Stimulated activated CD4-positive, alpha-beta T cell treated with anti-CD3 and anti-CD28 coated beads, TNF-alpha, amount 100 ng/mL, for 1 hour (primary cell): ENCODE data around the gene ADM5.

ENCODE experiments used
- DNase-seq, 3 donors: peaks; one replicate each; pipeline ENCODE4 v3.0.0-alpha.2; 2020; ENCODE audit warnings: low read depth in 3 of 3, low spot score in 1 of 3

The ADM5 gene

GRCh38 chr19:49658139-49658517 is 31.3 kb upstream of the ADM5 start:
- no peak for DNase-seq

DNA sequence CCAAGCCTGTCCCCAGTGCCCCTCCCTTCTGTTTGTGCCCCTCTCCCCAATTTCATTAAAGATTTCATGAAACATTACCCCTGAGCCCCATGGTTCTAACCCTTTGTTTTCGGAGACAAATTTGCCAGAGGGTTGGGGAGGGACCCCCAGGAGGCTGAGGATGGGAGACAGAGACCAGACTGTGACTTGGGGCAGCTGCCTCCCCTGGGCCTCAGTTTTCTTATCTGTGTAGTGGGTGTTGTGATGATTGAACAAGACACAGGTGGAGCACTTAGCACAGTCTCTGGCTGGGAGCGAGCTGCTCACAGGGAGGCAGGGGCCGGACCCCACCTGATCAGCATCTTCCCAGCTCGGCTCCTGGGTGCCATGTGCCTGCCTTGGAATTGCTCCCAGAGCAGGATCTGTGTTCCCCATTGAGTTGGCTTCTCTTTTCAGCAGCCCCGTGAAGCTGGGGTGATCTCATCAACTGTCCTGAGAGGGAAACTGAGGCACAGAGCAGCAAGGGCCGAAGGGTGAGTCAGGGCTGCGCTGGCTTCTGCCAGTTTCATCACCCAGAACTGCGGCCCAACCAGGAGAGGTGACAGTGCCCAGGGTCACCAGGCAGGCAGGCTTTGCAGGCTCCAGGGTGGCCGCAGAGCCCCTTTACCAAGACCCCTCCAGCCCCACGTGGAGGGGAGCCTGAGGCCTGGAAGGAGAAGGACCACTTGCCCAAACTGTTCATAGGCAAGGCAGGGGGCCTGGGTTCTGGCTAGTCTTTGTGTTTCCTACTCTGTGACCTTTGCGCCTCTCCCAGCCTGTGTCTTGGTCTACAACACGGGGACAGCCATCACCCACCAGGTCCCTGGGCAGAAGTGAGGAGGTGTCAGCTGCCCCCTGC is 30.6 kb upstream of the ADM5 start:
- DNase-seq = no peak

- DNase-seq = no peak
Observed at GRCh38 chr19:49660338-49660961, 28.9 kb upstream of the ADM5 start.

DNA sequence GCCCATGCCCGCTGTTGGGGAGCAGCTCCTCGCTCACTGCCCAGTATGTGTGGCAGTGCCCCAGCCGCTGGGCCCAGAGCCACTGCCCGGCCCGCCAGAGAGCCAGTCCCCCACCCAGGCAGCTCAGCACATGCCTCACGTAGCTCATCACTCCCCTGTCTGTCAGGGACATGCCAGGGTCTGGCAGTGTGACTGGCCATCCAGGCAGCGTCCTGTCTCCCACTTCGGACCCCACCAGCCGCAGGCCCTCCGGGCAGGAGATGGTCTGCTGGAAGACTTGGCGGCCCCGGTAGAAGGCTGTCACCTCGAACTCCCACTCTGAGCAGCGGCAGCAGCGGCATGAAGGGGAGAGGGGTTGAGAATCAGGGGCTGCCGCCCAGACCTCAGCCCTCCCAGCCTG is 27.4 kb upstream of the ADM5 start:
- DNase-seq = no peak

- no peak for DNase-seq
Observed at GRCh38 chr19:49663224-49663623, 26.2 kb upstream of the ADM5 start.

GRCh38 chr19:49664171-49665035 is 25.0 kb upstream of the ADM5 start:
- peak; percentile 78 to 95 (median 82) for DNase-seq

GRCh38 chr19:49665036-49665350 is 24.4 kb upstream of the ADM5 start:
- DNase-seq = no peak

DNA sequence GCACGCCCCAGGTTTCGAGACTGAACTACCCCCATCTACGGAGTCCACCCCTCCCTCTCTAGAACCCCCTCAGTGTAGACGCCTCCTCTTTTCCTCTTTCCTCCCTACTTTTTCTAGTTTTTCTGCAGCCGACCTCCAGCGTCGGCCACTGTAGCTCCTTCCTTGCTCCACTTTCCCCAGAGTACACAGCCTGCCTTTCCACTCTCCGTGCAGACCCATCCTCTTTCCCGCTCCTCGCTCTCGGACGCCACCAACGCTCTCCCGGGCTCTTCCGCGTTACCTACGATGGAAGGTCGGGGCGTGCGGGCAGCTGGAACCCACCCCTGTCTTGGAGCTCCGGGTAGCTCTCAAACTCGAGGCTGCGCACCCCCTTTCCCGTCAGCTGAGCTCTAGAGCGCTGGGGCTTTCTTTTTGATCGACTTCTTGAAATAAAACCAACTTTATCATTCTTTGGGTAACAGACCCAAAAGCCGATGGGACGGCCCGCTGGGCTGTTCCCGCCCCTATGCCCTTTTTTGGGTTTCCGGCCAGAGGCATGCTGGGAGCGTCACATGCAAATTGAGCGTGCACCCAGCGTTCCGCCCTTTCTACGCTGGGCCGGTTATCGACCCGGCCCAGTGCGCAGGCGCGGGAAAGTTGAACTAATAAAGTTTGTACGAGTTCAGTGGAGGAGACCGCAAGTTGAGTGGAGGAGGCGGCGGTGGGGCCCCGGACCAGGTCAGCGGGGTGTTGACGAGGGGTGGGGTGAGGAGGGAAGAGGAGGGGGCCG is 23.9 kb upstream of the ADM5 start, which contains the start of the genes BCL2L12 and IRF3:
Gene BCL2L12, plus strand, starts transcription at position 583 of the 769 bp plus-strand sequence. CDS start 760 bp downstream, outside the sequence.
Gene IRF3, minus strand, starts transcription at position 507 of the 769 bp plus-strand sequence. CDS start 1,019 bp downstream, outside the sequence.
- peak; percentile 98 to 99 (median 99) for DNase-seq

- no peak for DNase-seq
Observed at GRCh38 chr19:49666120-49666444, 23.3 kb upstream of the ADM5 start.

GRCh38 chr19:49667473-49667872 is 21.9 kb upstream of the ADM5 start:
- DNase-seq = no peak

- DNase-seq = no peak
Observed at GRCh38 chr19:49669516-49669915, 19.9 kb upstream of the ADM5 start.

DNA sequence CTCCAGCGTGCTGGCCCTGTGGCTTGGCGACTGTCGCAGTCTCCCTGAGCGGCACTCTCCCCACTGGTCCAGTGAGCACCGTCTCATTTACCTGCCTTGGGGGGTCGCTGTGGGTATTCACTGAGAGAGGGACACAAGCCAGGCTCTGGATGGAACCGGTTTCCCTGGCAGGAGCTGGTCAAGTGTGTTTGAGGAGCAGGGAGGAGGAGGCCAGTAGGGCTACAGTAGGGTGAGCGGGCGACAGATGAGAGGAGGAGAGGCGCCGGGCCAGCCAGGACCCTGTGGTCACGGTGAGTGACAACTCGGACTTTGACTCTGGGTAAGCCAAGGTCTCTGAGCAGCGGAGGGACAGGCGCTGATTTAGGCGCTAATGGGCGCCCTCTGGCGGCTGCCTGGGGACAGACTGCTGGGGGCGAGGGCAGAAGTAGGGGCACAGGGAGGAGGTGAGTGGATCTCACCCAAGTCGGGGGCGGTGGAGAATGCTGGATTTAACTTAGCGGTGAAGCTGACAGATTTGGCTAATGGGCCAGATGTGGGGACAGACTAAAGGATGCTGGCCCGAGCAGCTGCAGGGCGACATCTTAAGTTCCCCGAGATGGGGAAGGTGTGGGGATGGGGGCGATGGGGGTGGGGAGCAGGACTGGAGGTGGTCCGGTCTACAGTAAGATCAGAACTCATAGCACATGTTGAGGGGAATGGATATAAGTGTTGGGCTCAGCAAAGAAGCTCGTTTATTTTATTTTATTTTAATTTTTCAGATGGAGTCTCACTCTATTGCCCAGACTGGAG is 17.1 kb upstream of the ADM5 start:
- peak in 2 of 3 donors; percentile 48 to 75 for DNase-seq

GRCh38 chr19:49676136-49676783 is 13.1 kb upstream of the ADM5 start:
- peak in 1 of 3 donors; percentile 24 for DNase-seq

GRCh38 chr19:49676784-49677230 is 12.6 kb upstream of the ADM5 start:
- DNase-seq = peak; percentile 95 to 97 (median 95)

DNA sequence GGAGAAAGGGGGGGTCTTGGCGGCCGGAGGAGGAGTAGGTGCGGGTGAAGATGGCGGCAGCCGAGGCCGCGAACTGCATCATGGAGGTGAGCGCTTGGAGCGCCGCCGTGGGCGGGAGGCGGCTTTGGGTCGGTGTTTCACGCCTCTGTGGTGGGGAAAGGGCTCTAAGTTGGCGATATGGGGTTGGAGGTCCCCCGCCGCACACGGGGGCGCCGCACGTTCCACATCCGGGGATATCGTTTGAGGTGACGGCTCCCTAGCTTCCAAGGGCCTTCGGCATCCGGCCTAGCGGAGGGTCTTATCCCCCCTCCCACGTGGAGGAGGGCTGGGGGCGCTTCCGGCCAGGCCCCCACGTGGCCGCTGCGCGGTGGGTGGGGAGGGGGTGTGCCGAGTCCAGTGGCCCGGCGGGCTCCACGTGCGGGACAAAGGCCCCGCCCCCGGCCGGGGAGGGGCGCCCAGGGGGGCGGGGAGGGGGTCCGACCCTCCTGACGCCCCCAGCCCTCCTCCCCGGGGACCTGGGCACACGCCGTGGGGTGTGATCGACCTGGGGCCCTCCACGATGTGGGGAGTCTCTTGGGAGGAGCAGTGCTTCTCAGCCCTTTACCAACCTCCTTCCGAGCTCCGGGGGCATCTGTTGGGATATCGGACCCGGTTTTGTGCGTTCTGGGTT is 12.0 kb upstream of the ADM5 start, which contains the start of gene PRMT1:
Gene PRMT1, plus strand, starts transcription at position 41 of the 670 bp plus-strand sequence. Its CDS starts 10 bp downstream, at position 51.
- DNase-seq = peak in 1 of 3 donors; percentile 43

GRCh38 chr19:49677901-49678674 is 11.3 kb upstream of the ADM5 start:
- DNase-seq = peak in 2 of 3 donors; percentile 65 to 74

DNA sequence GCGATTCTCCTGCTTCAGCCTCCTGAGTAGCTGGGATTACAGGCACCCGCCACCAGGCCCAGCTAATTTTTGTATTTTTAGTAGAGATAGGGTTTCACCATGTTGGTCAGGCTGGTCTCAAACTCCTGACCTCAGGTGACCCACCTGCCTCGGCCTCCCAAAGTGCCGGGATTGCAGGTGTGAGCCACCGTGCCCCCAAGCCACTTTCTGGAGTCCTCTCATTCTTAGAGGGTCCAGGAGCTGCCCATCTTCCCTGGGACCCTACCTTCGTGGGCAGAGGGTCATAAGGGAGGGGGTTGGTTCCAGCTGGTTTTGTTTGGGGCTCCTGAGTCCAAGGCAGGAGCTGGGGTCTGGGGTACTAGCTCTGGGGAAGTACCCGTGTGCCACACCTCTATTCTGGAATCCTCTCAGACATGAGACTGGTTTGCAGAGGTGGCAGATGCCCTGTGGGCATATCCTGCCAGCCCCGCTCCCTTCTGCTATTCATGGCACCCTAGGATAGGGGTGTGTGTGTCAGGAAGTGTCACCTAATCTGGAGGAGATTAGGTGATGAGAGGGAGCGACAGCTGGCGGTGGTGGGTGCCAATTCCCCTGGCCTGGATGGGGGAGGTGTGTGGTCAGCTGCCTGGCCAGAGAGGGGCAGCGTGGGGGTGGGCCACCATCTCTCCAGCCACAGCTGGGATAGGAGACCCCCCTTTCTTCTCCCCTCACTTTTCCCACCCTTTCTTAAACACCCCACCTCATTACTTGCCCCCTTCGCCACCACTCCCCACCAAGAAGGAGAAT is 10.2 kb upstream of the ADM5 start:
- no peak for DNase-seq
